GM19455 (cell line): Measurements from ENCODE around the gene TXN2.

Source experiments
- ATAC-seq: cut with Tn5 transposase; IDR thresholded peaks from one replicate; pipeline ENCODE4 v1.9.1; 2021; ENCODE audit not compliant: unreplicated experiment

The TXN2 gene

DNA sequence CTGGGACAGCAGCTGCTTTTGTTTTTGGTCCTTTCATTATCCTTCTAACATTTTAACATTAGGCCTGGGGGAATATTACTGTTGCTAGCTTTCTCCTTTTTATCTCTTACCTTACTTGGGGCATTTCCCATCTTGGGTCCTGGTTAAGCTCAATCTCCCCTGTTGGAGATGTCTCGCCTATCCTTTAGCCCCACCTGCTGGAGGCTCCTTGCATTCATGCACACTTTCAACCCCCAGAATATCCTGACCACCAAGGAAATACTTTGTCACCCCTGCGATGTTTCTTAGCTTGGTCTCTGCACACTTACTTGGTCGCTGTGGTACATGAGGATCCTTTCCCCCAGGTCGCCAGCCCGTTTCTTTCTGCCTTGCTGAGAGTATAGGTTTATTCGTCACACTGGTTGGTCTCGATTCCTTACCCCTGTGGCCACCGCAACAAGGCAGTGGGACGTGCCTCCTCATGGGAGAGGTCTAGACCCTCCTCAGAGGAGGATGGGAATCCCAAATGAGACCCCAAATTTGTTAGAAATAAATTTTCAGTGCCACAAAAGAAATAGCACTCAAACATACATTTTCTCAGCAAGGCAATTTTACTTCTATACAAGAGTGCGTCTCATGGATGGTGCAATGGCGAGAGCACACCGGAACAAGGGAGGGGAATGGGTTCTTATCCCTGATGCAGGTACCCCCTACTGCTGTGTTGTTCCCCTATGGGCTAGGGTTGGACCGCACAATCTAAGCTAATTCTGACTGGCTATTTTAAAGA, 5.4 kb upstream of the TXN2 start:
- ATAC-seq: no peak

DNA sequence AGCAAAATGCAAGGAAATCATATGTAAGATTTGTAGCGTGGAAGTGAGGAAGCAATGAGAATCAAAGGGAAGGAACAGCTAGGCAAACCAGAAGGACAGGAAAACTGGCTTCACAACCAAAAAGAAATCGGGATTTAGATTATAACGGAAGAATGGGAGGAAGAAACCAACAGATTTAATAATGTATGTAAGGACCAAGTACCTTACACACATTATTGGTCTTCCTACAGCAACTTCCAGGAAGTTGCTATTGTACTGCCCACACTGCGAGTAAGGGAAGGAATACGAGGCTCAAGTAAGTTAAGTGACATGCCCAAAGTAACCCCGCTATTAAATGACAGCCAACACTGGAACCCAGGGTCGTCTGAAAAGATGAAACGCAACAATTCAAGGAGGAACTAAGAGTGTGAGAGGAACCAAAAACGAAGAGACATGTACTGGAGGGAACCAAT, 473 bp downstream of the TXN2 start:
- ATAC-seq: no peak

DNA sequence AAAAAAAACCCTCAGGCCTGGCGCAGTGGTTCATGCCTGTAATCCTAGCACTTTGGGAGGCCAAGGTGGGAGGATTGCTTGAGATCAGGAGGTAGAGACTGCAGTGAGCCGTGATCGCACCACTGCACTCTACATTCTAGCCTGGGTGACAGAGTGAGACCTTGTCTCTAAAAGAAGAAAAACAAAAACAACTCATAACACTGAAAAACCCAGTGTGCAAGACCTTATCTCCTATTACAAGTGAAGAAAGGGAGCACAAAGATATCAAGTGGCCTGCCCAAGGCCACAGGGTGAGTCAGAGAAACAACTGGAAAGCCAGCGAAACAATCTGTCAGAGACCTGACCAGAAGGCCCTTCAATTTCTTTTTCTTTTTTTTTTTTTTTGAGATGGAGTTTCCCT, 2.5 kb downstream of the TXN2 start:
- no peak for ATAC-seq

DNA sequence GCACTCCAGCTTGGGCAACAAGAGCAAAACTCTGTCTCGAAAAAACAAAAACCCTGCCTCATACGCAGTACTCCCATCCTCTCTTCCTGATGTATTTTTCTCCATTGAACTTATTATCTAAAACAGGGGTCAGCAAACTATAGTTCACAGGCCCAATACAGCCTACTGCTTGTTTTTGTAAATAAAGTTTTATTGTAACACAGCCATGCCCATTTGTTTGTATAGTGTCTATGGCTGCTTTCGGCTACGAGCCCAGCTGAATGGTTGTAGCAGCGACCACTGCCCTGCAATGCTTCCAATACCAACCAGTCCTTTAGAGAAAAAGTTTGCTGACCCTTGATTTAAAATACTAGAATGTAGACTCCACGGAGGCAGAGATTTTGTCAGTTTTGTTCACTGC, 6.1 kb downstream of the TXN2 start:
- ATAC-seq: no peak

DNA sequence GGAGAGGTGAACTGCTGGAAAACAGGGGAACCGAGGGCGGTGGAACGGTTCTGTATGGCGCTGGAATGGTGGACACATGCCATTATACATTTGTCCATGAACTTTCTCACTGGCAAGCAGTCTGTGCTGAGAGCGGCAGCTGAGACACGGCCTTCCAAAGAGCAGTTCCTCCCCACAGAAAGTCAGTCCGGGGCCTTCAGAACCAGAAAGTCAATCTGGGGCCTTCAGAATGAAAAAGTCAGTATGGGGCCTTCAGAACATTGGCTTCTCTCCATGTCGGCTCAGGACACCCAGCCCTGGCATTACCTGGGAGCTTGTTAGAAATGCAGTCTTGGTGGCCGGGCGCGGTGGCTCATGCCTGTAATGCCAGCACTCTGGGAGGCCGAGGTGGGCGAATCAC, 8.8 kb downstream of the TXN2 start:
- ATAC-seq: no peak

DNA sequence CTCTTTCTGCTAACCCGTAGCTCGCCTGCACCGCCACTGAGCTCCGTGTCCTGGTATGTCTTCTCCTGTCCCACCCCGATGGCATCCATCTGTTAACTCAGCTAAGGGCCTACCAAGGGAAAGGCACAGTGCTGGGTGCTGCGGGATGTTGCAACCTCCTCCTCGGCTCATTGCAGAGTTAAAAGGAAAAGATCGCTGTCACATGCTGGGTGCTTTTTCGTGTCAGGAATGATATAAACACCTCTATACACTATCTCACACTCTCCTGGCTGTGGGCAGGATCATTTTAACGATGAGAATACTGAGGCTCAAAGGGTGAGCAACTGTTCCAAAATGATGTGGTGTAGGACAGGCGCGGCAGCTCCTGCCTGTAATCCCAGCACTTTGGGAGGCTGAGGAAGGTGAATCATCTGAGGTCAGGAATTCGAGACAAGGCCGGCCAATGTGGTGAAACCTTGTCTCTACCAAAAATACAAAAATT, 10.1 kb downstream of the TXN2 start:
- ATAC-seq: no peak

DNA sequence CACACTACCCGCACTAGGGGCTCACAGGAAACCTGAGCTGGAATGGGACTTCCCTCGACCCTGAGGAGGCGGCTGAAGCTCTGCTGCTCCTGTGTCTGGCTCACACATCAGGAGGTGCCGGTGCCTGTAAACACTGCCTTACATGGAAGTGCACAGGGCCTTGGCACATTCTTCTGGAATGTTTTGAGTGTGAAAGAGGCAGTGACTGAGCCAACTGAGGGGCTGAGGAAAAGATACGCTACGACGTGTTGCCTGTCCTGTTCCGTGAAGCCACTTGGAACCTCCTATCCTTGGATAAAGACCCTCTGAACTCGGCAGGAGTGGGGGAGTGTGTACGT, 10.5 kb downstream of the TXN2 start:
- no peak for ATAC-seq

DNA sequence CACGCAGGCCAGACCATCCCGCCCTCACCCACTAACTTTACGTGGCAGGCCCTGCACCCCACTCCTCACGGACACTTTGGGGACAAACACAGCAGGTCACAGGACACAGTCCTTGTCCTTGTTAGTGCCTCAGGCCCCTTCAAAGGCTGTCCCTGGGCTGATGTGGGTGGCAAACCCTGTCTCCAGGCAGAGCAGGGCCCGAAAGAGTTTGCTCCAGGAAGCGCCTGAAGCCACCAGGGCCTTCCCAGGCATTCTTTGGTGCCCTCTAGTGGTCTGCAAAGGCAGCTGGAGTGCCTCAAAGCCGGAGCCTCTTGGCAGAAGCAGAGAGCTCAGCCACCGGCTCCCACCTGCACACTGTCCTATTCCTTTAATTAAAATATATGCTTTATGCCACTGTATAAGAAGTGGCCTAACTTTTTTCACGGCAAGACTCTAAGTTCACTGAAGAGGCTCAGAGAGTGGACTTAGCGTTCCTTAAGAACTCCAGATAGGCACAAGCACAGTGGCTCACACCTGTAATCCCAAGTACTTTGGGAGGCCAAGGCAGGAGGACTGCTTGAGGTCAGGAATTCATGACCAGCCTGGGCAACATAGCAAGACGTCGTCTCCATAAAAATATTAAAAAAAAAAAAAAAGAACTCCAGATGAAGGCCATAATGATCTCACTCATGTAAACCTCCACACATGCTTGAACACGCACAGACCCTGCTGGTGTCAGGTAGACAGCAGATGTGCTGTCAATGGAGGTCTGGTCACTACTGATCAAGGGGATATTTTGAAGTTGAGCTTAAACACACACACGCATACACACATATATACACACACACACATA, 11.1 kb downstream of the TXN2 start:
- ATAC-seq: no peak

DNA sequence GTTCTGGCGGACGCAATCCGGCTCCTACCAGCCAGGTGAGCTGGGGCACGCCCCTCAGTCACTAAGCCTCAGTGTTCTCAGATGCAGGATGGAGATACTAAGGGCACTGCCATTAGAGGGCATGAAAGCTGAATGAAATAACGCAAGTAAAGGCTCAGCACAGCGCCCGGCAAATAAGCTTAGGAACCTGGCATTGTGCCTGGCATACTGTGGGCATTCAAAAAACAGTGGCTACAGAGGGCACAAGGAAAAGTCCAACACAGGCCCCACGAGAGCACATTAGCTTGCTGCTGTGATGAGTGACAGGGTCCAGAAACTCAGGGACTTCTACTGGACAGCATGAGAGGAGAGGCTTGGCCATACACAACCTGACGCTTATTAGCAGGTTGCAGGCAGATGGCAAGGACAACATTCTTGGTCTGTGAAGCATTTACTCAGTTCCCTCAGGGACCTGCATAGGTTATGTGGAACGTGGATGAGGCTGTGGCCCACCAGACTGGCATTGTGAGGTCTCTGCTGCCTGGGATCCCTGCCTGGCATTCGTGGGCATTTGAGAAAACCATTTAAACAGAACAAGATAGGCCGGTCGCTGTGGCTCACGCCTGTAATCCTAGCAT, 12.2 kb downstream of the TXN2 start:
- no peak for ATAC-seq

DNA sequence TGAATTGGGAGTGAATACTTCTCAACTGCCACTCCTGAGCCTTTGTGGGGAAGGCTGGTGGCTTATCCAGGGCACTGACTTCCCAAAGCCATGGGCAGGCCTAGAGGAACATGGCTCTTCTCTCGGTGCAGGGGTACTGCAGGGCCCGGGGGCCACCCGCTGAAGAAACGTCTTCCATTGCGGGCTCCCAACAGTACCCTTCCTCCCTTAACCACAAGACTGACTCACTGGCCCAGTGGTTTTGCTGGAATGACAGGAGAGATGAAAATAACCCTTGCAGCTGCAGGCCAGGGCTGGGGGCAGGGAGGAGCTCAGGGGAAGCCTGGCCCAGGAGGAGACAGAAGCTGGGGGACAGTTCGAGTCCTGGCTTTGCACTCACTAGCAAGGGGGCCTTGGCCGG, 13.5 kb downstream of the TXN2 start:
- no peak for ATAC-seq

DNA sequence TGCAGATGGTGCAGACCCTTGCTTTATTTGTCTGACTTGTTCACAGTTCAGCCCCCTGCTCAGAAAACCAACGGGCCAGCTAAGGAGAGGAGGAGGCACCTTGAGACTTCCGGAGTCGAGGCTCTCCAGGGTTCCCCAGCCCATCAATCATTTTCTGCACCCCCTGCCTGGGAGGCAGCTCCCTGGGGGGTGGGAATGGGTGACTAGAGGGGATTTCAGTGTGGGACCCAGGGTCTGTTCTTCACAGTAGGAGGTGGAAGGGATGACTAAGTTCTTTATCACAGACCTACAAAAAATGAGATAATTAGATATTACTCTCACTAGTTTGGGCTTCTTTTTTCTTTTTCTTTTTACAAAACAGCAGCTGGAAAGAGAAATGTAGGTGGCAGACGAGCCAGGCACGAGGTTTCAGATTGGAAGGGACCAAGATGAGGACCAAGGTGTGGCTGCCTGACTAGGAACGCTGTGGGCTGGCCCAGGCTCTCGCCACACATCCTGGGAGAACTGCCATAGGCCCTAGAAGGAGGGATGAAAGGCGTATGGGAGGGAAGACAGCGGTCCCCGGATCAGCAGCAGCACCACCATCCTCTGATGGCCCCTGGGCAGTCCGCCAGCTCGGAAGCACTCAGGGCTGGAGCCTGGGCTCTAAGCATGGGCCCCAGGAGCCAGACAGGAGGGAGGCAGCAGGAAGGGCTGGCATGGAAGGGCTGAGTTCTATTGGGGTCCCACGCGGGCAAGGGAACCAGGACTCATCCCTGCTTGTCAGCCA, 14.2 kb downstream of the TXN2 start:
- ATAC-seq: no peak

DNA sequence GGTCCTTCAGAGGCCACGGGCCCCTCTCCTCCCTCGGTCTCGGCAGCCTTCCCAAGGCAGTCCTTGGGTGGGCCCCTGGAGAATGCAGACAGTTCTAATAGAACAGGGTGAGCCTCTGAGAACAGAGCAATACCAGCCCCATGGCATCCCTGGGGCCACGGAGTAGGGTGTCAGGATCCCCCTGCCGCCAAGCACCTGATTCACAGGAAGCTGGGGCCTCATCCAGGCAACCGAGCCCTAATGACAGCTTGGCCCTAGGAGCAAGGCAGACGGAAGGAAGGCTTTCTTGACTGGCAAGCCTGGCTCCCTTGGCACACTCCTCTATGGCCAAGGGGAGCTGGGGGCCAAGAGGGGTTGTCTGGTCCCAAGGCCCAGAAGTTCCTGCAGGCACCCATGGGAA, 15.2 kb downstream of the TXN2 start:
- no peak for ATAC-seq

DNA sequence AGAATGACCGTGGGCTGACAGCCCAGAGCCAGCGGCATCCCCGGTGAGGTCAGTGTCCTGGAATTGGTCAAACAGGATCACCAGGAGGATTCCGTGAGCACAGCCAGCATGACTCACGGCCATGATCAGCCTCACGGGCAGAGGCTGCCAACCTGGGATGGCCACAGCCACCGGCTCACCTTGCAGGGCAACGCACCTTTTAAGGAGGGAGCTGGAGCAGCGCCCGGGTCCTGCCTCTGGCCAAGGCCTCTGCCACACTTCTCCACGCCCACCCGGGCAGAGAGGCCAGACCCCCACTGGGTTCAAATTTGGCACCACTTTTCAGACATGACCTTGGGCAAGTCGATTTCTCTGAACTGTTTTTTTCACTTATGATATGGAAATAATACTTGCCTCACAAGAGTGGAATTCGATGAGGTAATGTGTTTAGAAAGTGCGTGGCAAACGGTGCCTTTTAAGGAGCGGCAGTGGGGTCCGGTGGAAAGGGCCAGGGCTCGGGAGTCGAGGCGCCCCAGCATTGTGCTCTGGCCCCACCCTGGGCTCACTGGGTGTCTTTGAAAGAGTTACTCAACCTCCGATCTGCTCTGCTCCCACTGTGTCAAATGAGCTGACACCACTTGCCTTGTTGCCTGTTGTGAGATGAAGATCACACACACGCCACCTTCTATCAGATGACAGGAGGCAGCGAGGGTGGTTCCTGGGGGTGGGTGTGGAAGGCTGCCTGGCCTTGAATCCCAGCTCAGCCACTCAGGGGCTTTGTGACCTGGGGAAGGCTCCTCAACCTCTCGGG, 16.0 kb downstream of the TXN2 start:
- no peak for ATAC-seq

DNA sequence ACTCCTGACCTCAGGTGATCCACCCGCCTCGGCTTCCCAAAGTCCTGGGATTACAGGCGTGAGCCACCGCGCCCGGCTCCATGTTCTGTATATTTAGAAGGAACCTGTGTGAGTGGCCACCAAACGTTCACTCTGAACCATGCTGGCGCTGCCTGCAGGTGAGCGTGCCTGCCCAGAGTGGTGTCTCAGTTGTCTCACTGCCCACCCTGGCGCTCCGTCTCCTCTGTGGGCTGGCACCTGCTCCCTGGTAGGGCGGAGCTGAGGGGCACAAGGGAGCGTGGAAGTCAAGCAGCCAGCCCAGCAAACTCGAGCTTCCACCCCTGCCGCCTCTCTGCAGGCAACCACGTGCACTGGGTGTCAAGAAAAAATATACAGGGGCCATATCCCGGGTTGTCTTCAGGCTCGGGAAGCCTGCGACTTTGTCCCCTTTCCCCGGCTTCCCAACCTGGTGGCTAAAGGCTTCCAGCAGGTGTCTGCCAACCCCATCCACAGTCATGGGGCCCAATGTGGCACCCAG, 16.7 kb downstream of the TXN2 start:
- ATAC-seq: no peak

DNA sequence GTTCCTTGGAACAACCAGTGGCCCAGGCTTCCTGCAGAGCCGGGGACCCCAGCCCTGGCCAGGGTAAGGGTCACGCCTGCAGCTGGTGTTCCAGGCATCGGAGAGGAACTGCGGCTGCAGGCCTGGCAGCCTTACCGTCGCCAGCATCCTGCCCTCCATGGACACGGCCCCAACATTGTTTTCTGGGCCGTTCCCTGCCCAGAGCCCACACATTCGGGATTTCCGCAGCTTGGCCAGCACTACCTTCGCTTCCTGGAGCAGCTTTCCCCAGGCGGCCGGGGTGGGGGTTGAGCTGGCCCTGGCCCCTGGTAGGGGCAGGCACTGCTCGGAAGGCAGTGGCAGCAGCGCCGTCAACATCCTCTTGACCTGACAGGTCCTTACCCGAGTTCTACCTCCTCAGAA, 17.7 kb downstream of the TXN2 start:
- ATAC-seq: no peak

DNA sequence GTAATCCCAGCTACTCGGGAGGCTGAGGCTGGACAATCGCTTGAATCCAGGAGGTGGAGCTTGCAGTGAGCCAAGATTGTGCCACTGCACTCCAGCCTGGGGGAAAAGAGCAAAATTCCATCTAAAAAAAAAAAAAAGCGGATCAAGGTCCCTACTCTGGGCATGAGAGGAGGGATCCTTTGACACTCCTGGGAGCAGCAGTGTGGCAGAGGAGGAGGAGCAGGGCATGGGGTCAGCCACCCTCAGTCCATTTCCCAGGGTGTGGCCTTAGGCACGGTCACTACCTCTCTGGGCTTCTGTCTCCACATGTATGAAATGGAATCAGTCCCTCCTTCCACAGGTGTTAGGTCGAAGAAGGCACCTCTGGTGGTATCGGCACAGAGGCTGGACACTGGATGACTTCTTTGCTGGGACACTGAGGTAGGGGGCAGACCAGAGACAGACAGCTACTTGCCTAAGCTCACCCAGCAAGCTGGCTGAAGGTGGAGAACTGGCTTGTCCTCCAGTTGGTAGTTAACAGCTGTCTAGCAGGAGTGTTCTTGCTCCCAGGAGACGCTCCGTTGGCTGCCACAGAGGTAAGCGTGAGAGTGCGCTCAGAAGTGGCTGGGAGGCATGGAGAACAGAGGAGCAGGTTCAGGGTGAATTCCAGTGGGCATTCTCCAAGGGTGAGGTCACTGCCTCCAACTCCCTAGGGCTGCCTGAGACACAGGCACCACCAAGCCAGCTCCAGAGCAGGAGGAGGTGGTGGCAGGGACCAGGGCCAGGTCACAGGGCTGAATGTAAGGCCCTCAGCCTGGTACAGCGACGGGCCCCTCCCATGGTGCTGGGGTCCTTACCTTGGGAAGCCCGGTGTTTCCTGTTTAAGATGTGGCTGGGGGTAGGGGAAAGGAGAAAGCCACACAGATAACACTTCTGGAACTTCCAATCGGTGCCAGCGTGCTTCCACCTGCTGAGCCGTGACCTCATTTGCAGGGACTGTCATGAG, 19.5 kb downstream of the TXN2 start:
- no peak for ATAC-seq

DNA sequence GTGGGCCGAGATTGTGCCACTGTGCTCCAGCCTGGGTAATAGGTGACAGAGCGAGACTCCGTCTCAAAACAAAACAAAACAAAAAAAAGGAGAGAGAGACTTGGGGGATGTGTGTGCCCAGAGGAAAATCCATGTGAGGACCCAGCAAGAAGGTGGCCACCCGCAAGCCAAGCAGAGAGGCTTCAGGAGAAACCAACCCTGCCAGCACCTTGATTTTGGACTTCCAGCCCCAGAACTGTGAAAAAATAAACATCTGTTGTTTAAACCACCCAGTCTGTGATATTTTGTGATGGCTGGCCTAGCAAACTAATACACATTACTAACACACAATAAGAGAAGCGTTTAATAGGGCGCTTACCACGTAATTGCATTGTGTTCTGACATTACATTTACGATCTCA, 21.2 kb downstream of the TXN2 start:
- ATAC-seq: no peak

DNA sequence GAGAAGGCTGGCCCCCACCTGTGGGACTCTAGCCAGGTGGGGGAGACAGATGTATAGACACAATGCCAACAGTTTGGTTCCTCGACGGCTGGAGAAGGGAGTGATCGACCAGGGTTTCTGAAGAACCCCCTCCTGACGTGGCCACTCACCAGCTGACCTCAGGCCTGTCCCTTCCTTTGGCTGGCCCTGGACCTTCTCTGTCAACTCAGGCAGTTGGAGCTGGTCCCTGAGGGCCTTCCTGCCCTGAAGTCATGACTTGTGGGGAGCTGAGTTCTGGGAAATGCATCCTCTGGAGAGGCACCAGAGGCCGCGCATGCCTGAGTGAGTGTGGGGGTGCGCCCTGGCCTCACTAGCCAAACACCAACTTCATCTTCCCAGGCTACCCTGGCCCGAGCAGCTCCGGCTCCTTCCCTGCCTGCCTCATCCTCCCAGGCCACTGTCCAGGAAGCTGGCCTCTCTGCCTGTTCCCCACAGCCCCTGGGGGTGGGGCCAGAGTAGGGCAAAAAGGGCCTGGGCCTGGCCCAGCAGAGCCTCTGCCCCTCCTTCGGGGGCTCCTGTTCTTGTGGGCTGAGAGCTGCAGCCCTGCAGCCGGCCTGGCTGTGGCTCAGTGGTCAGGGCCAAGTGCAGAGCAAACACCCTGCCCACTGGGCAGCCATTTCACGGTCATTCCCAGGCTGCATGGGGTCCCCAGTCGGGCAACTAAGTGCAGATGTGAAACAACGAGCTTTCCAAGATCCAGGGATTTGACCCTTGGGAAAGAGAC, 23.6 kb downstream of the TXN2 start:
- no peak for ATAC-seq
